Natural killer cell (primary cell): ENCODE data around the gene AKAP17A. TPM values are rescaled to one million over a fixed set of nuclear protein-coding genes. Genes with fewer than 3 reads are reported as not detected.

Experiments used
- ATAC-seq, 3 donors: fragments of 150-1000 bp in 2 of 3; fragments of 200-7000 bp in 1 of 3; cut with Tn5 transposase; 1 replicate in 1 of 3; 2 replicates in 2 of 3; pipeline ENCODE4 v1.10.0; 2021; ENCODE audit warnings: mild to moderate bottlenecking in 2 of 3, moderate library complexity in 2 of 3
- DNase-seq, 2 donors: peaks; one replicate each; pipeline versions ENCODE4 v3.0.0 to v3.0.0-alpha.2; 2013 to 2021; ENCODE audit warnings: mixed read lengths in 1 of 2
- H3K27ac ChIP-seq: one replicate; pipeline ENCODE4 v1.5.1; 2013; ENCODE audit warnings: mild to moderate bottlenecking, low read length
- H3K27me3 ChIP-seq: one replicate; pipeline ENCODE4 v1.6.1; 2013; ENCODE audit warnings: low read length; ENCODE audit not compliant: control insufficient read depth, insufficient read depth
- H3K36me3 ChIP-seq: one replicate; pipeline ENCODE4 v1.6.1; 2013; ENCODE audit warnings: low read length; ENCODE audit not compliant: control insufficient read depth, insufficient read depth
- H3K4me1 ChIP-seq: one replicate; pipeline ENCODE4 v1.6.1; 2013; ENCODE audit warnings: low read length; ENCODE audit not compliant: control insufficient read depth, insufficient read depth
- H3K4me3 ChIP-seq: one replicate; pipeline ENCODE4 v1.5.1; 2013; ENCODE audit warnings: low read length
- H3K9me3 ChIP-seq: one replicate; pipeline ENCODE4 v1.6.1; 2013; ENCODE audit warnings: low read length; ENCODE audit not compliant: control insufficient read depth, insufficient read depth
- H3K27ac Mint-ChIP-seq, 2 donors: one replicate each; pipeline ENCODE4 v1.8.0; 2022; ENCODE audit warnings: mild to moderate bottlenecking in 2 of 2, mixed read lengths in 2 of 2, moderate library complexity in 1 of 2
- H3K27me3 Mint-ChIP-seq, 2 donors: one replicate each; pipeline ENCODE4 v1.8.0; 2022; ENCODE audit warnings: low read depth in 2 of 2, mixed read lengths in 2 of 2
- H3K36me3 Mint-ChIP-seq: one replicate; pipeline ENCODE4 v1.8.0; 2022; ENCODE audit warnings: mixed read lengths
- H3K4me1 Mint-ChIP-seq, 2 donors: one replicate each; pipeline ENCODE4 v1.8.0; 2022; ENCODE audit warnings: mixed read lengths in 2 of 2
- H3K4me3 Mint-ChIP-seq: one replicate; pipeline ENCODE4 v1.8.0; 2022; ENCODE audit warnings: mild to moderate bottlenecking, moderate library complexity, mixed read lengths
- H3K9me3 Mint-ChIP-seq, 2 donors: one replicate each; pipeline ENCODE4 v1.8.0; 2022; ENCODE audit warnings: mixed read lengths in 2 of 2
- CTCF ChIP-seq: fragments of 200-600 bp; IDR thresholded peaks from one replicate; pipeline ENCODE4 v1.8.0; 2022; ENCODE audit warnings: antibody characterized with exemption
- WGBS: methylation state at CpG from one replicate; pipeline ENCODE4 v1.1.7; 2013; ENCODE audit warnings: missing lambda C conversion rate; ENCODE audit not compliant: insufficient coverage; 5-methylcytosine and 5-hydroxymethylcytosine counted together
- intact Hi-C: fragments of 100-400 bp; cut with micrococcal nuclease; formaldehyde crosslinking; loops from one replicate; pipeline ENCODE4 v1.14.2; 2022
- total RNA-seq, 4 donors: library from RNA; stranded (reverse); fragments of 120-200 nt in 1 of 4; gene quantifications; one replicate each; pipeline versions ENCODE4 v1.2.3 to v1.2.4, GENCODE V29; 2013 to 2022

AKAP17A gene
- total RNA-seq, 3 donors from 2014 or later (not counting 1 experiment from before 2014, with no cell fraction given): 120 to 141 (median 121) TPM

- Mint-ChIP-seq H3K27me3 (no peaks in the 10 kb centered on the region), H3K36me3 (no peaks in the 10 kb centered on the region), H3K4me3 (no peak overlapping the region), H3K27ac (peak overlapping the region in 1 of 2 donors; percentile 85), H3K4me1 (peaks cover 12 to 16% of the 10 kb centered on the region in 2 donors), H3K9me3 (peaks cover 3% of the 10 kb centered on the region in 2 donors)
- Histone ChIP-seq H3K9me3 (peaks cover 5% of the 10 kb centered on the region), H3K36me3 (no peaks in the 10 kb centered on the region), H3K4me3 (no peak overlapping the region), H3K4me1 (peaks cover 15% of the 10 kb centered on the region), H3K27me3 (no peaks in the 10 kb centered on the region), H3K27ac (no peak overlapping the region)
- intact Hi-C loops: no loop called here
- TF ChIP-seq CTCF: no peak
- DNase-seq (no peak), ATAC-seq (no peak)
- WGBS: 56% methylated on average over 18 of the region's 18 CpGs
Observed at GRCh38 chrX:1546691-1547251, 44.6 kb upstream of the AKAP17A start.

GRCh38 chrX:1551959-1552546, 39.4 kb upstream of the AKAP17A start:
- H3K4me3 ChIP-seq: no peak overlapping the region
- H3K4me1 ChIP-seq: peaks cover 46% of the 10 kb centered on the region
- Mint-ChIP-seq H3K9me3 (peaks cover 0 to 6% of the 10 kb centered on the region in 2 donors), H3K4me1 (peaks cover 26 to 38% of the 10 kb centered on the region in 2 donors), H3K4me3 (peak overlapping the region; percentile 3), H3K27ac (peak overlapping the region; percentile 55 to 78), H3K27me3 (no peaks in the 10 kb centered on the region), H3K36me3 (no peaks in the 10 kb centered on the region)
- H3K27ac ChIP-seq: peak overlapping the region; percentile 16
- WGBS: 86% methylated on average over 3 of the region's 3 CpGs
- H3K27me3 ChIP-seq: no peaks in the 10 kb centered on the region
- TF ChIP-seq CTCF: no peak
- DNase-seq (no peak), ATAC-seq (no peak)
- H3K36me3 ChIP-seq: no peaks in the 10 kb centered on the region
- H3K9me3 ChIP-seq: peaks cover 5% of the 10 kb centered on the region
- intact Hi-C loops: no loop called here

GRCh38 chrX:1554469-1555210, 36.8 kb upstream of the AKAP17A start:
- no peak for TF ChIP-seq CTCF
- 34% methylated on average over 17 of the region's 19 CpGs for WGBS
- peak overlapping the region; percentile 74 for H3K4me3 Mint-ChIP-seq
- DNase-seq: peak in 1 of 2 donors; percentile 80
- H3K4me1 Mint-ChIP-seq: peaks cover 26 to 38% of the 10 kb centered on the region in 2 donors
- Histone ChIP-seq H3K4me1 (peaks cover 44% of the 10 kb centered on the region), H3K4me3 (no peak overlapping the region), H3K36me3 (no peaks in the 10 kb centered on the region), H3K27me3 (no peaks in the 10 kb centered on the region), H3K27ac (peak overlapping the region; percentile 94), H3K9me3 (peaks cover 5% of the 10 kb centered on the region)
- peak; percentile 78 to 79 (median 78) for ATAC-seq
- intact Hi-C loops: no loop called here
- peaks cover 0 to 6% of the 10 kb centered on the region in 2 donors for H3K9me3 Mint-ChIP-seq
- peak overlapping the region; percentile 85 to 89 for H3K27ac Mint-ChIP-seq
- H3K36me3 Mint-ChIP-seq: no peaks in the 10 kb centered on the region
- no peaks in the 10 kb centered on the region for H3K27me3 Mint-ChIP-seq
